GM12878 (cell line): ENCODE results near the gene PREX1. TPM values are rescaled to one million over a fixed set of nuclear protein-coding genes. Genes with fewer than 3 reads are reported as not detected.

ENCODE experiments used
- CEBPZ ChIP-seq: fragments of 150-350 bp; IDR thresholded peaks from 2 replicates; pipeline ENCODE4 v1.6.1; 2016; ENCODE audit warnings: low read depth, low read length
- CHD1 ChIP-seq: IDR thresholded peaks from 2 replicates; pipeline ENCODE4 v1.6.1; 2012; ENCODE audit warnings: low read depth, low read length, improper control_type of control experiment
- CHD2 ChIP-seq: IDR thresholded peaks from 2 replicates; pipeline ENCODE4 v1.6.1; 2011; ENCODE audit warnings: low read depth, low read length, improper control_type of control experiment, borderline replicate concordance
- CREM ChIP-seq: IDR thresholded peaks from 2 replicates; pipeline ENCODE4 v1.6.1; 2014; ENCODE audit warnings: antibody characterized with exemption, low read depth
- ELK1 ChIP-seq: IDR thresholded peaks from 2 replicates; pipeline ENCODE4 v1.6.1; 2012; ENCODE audit warnings: low read depth, low read length, improper control_type of control experiment
- ETV6 ChIP-seq, 2 experiments: fragments of 450-650 bp in 1 of 2; IDR thresholded peaks in 1 of 2; conservative IDR thresholded peaks in 1 of 2; 2 replicates each; pipeline ENCODE4 v1.6.1; 2014; ENCODE audit warnings: antibody characterized with exemption in 1 of 2, borderline replicate concordance in 1 of 2, low read depth in 1 of 2, mild to moderate bottlenecking in 1 of 2, moderate library complexity in 1 of 2
- GATAD2B ChIP-seq: fragments of 450-650 bp; conservative IDR thresholded peaks from 2 replicates; pipeline ENCODE4 v1.6.1; 2017; ENCODE audit warnings: low read depth, mild to moderate bottlenecking, moderate library complexity
- HSF1 ChIP-seq: fragments of 150-350 bp; IDR thresholded peaks from 2 replicates; pipeline ENCODE4 v1.6.1; 2014; ENCODE audit warnings: mild to moderate bottlenecking, low read depth, low read length
- NFIC ChIP-seq: IDR thresholded peaks from 2 replicates; pipeline ENCODE4 v1.6.1; 2012; ENCODE audit warnings: low read depth, mild to moderate bottlenecking, inconsistent platforms, low read length, moderate library complexity
- NFYA ChIP-seq: IDR thresholded peaks from 2 replicates; pipeline ENCODE4 v1.6.1; 2011; ENCODE audit warnings: low read depth, mild to moderate bottlenecking, low read length, improper control_type of control experiment, borderline replicate concordance
- PML ChIP-seq: IDR thresholded peaks from 2 replicates; pipeline ENCODE4 v1.6.1; 2012; ENCODE audit warnings: low read length, inconsistent platforms
- STAT1 ChIP-seq: fragments of 450-650 bp; conservative IDR thresholded peaks from 2 replicates; pipeline ENCODE4 v1.6.1; 2014; ENCODE audit warnings: antibody characterized with exemption, mild to moderate bottlenecking
- TCF12 ChIP-seq: IDR thresholded peaks from 2 replicates; pipeline ENCODE4 v1.6.1; 2011; ENCODE audit warnings: low read depth, mild to moderate bottlenecking, low read length
- USF1 ChIP-seq: IDR thresholded peaks from 2 replicates; pipeline ENCODE4 v1.6.1; 2011; ENCODE audit warnings: borderline replicate concordance, low read depth, mild to moderate bottlenecking, moderate library complexity, mixed read lengths, low read length; ENCODE audit not compliant: insufficient read depth; ENCODE audit errors: extremely low read length
- ZBTB11 ChIP-seq: fragments of 450-650 bp; formaldehyde crosslinking; IDR thresholded peaks from 2 replicates; pipeline ENCODE4 v1.5.0; 2022; ENCODE audit warnings: mild to moderate bottlenecking, missing genetic modification characterization
- ZBTB33 ChIP-seq: fragments of 450-650 bp; IDR thresholded peaks from 2 replicates; pipeline ENCODE4 v1.6.1; 2017; ENCODE audit warnings: mild to moderate bottlenecking
- polyA plus RNA-seq, 11 experiments: library from polyadenylated mRNA; depleted of rRNA in 4 of 11; unstranded in 6 of 11; stranded (reverse) in 5 of 11; fragments of >200 nt; fragmentation: Nextera tagmentation in 4 of 11; fragmentation: Illumina TruSeq in 1 of 11; extraction: Ambion mirVana in 4 of 11; extraction: Trizol in 1 of 11; gene quantifications; 1 replicate in 1 of 11; 2 replicates in 10 of 11; pipeline versions ENCODE4 v1.2.1 to v1.2.3, GENCODE V29; 2011 to 2016; ENCODE audit warnings: inconsistent platforms in 2 of 11, missing spikeins in 2 of 11, low read depth in 1 of 11
- total RNA-seq, 4 experiments: library from RNA; depleted of rRNA in 3 of 4; stranded (reverse); fragments of >200 nt in 3 of 4; fragmentation: Illumina TruSeq in 1 of 4; extraction: Trizol in 1 of 4; gene quantifications; 2 replicates each; pipeline versions ENCODE4 v1.2.1 to v1.2.3, GENCODE V29; 2013 to 2021

The PREX1 gene
- total and polyA plus RNA-seq, 10 of the 15 experiments (the other 5 are each of a cell fraction or from before 2014, with no cell fraction given) = 2.6 to 114 (median 38.9) TPM

GRCh38 chr20:48783533-48784272, 44.1 kb downstream of the PREX1 start (continued):
- no peak for TF ChIP-seq HSF1
- peak; percentile 69 for TF ChIP-seq CREM
- TF ChIP-seq STAT1 = no peak
- TF ChIP-seq NFIC = peak; percentile 97; the same call in 1 of the 2 replicates
- peak; percentile 80 for TF ChIP-seq TCF12
- TF ChIP-seq ZBTB33 = no peak
- TF ChIP-seq CHD1 = no peak
- peak; percentile 18 to 53; a peak in 1 of 4 replicates for TF ChIP-seq ETV6 (conservative IDR thresholded peaks at IDR 0.05 in 1 of 2, IDR thresholded peaks at IDR 0.05 in 1 of 2; ENCODE audit: borderline replicate concordance in 1 of 2, low read depth in 1 of 2)
- no peak for TF ChIP-seq NFYA
- TF ChIP-seq CEBPZ = no peak
- no peak for TF ChIP-seq ELK1
- TF ChIP-seq GATAD2B = 0 out of 2 replicates have a peak, but pooled peaks have one; percentile 13
- no peak for TF ChIP-seq ZBTB11
- no peak for TF ChIP-seq USF1
- peak; percentile 26; the same call in 1 of the 2 replicates for TF ChIP-seq CHD2
- TF ChIP-seq PML = no peak
